K562 (cell line): ENCODE data around the gene MS4A5. TPM values are rescaled to one million over a fixed set of nuclear protein-coding genes. Genes with fewer than 3 reads are reported as not detected.

Experiments used
- ATAC-seq: fragments of 200-7000 bp; cut with Tn5 transposase; 3 replicates; pipeline ENCODE4 v1.9.1; 2020; ENCODE audit warnings: moderate library complexity
- BruUV-seq: library from RNA; stranded (reverse); fragments of 400-500 nt; replicated peaks from 2 replicates; lab custom pipeline; 2021; lab: Mats Ljungman, UMichigan
- CTCF ChIA-PET: fragments of 300-600 bp; formaldehyde crosslinking; extraction: SDS; loops from one replicate; lab custom pipeline; 2021; ENCODE audit warnings: low intra/inter-chr PET ratio; lab: Yijun Ruan, JAX
- POLR2A ChIA-PET: fragments of 300-600, 350-650 bp; sonication (Branson Sonifier 250); formaldehyde crosslinking; extraction: SDS; loops from one replicate; lab custom pipeline; 2021; ENCODE audit warnings: antibody characterized with exemption, inconsistent platforms; lab: Yijun Ruan, JAX
- DNase-seq, 4 experiments: peaks; one replicate each; pipeline versions ENCODE4 v3.0.0 to v3.0.0-alpha.2; 2011 to 2018; ENCODE audit warnings: low spot score in 3 of 4, mixed read lengths in 3 of 4; ENCODE audit errors: extremely low read depth in 1 of 4
- FAIRE-seq: peaks from 2 replicates; lab custom pipeline; 2011; peaks lifted over from hg19 to GRCh38; lab: Jason Lieb, UNC
- H2AFZ ChIP-seq: 2 replicates; pipeline ENCODE4 v1.6.0; 2011; ENCODE audit warnings: low read depth, low read length, control low read depth, inconsistent platforms
- H3K27ac ChIP-seq: fragments of 200-600 bp; 3 replicates; pipeline ENCODE4 v1.8.0; 2011; ENCODE audit warnings: low read depth, mild to moderate bottlenecking, control low read depth, inconsistent platforms, low read length, moderate library complexity, mixed read lengths; ENCODE audit errors: extremely low read depth
- H3K27me3 ChIP-seq, 2 experiments: fragments of 300-600 bp in 1 of 2; 2 replicates in 1 of 2; 3 replicates in 1 of 2; pipeline versions ENCODE4 v1.6.0 to v1.8.0; 2011; ENCODE audit warnings: inconsistent platforms in 2 of 2, low read length in 2 of 2, mild to moderate bottlenecking in 1 of 2, mixed read lengths in 1 of 2, moderate library complexity in 1 of 2; ENCODE audit not compliant: control insufficient read depth in 2 of 2, insufficient read depth in 2 of 2
- H3K36me3 ChIP-seq: fragments of 300-600 bp; 3 replicates; pipeline ENCODE4 v1.8.0; 2011; ENCODE audit warnings: mild to moderate bottlenecking, low read length, inconsistent platforms; ENCODE audit not compliant: control insufficient read depth, insufficient read depth
- H3K4me1 ChIP-seq, 2 experiments: fragments of 200-600 bp in 1 of 2; replicated peaks in 1 of 2; 2 replicates in 1 of 2; 3 replicates in 1 of 2; pipeline versions ENCODE4 v1.5.1 to v1.8.0; 2011; ENCODE audit warnings: inconsistent platforms in 2 of 2, low read length in 2 of 2, mild to moderate bottlenecking in 1 of 2, mixed read lengths in 1 of 2, moderate library complexity in 1 of 2; ENCODE audit not compliant: control insufficient read depth in 2 of 2, insufficient read depth in 2 of 2
- H3K4me2 ChIP-seq: 2 replicates; pipeline ENCODE4 v1.6.1; 2011; ENCODE audit warnings: low read length, control low read depth, inconsistent platforms, mixed read lengths; ENCODE audit not compliant: insufficient read depth
- H3K4me3 ChIP-seq: fragments of 200-600 bp; sonication (generic), shearing (Covaris generic); 2 replicates; pipeline ENCODE4 v1.5.1; 2016; ENCODE audit warnings: control low read depth, inconsistent platforms
- H3K79me2 ChIP-seq: fragments of 200-600 bp; 3 replicates; pipeline ENCODE4 v1.8.0; 2011; ENCODE audit warnings: low read length, inconsistent platforms; ENCODE audit not compliant: control insufficient read depth, insufficient read depth
- H3K9ac ChIP-seq, 2 experiments: 2 replicates each; pipeline versions ENCODE4 v1.6.0 to v1.6.1; 2011; ENCODE audit warnings: low read depth in 2 of 2, low read length in 2 of 2, control low read depth in 1 of 2, inconsistent platforms in 1 of 2, mild to moderate bottlenecking in 1 of 2, mixed read lengths in 1 of 2; ENCODE audit not compliant: insufficient read depth in 1 of 2
- H3K9me1 ChIP-seq: one replicate; pipeline ENCODE4 v1.6.0; 2011; ENCODE audit warnings: inconsistent platforms, mild to moderate bottlenecking, low read length, moderate library complexity; ENCODE audit not compliant: control insufficient read depth, insufficient read depth
- H3K9me3 ChIP-seq: replicated peaks from 2 replicates; pipeline ENCODE4 v1.5.1; 2011; ENCODE audit warnings: low read depth, low read length, inconsistent platforms; ENCODE audit not compliant: control insufficient read depth, insufficient read depth
- H4K20me1 ChIP-seq: replicated peaks from 2 replicates; pipeline ENCODE4 v1.6.1; 2011; ENCODE audit warnings: low read length, inconsistent platforms, mixed read lengths; ENCODE audit not compliant: control insufficient read depth, insufficient read depth
- E2F3 ChIP-seq: fragments of 250-450 bp; sonication (Bioruptor Pico); IDR thresholded peaks from 2 replicates; pipeline ENCODE4 v1.4.0; 2020; ENCODE audit warnings: mild to moderate bottlenecking
- HDAC1 ChIP-seq, 2 experiments: fragments of 450-650 bp; IDR thresholded peaks; 2 replicates each; pipeline ENCODE4 v1.6.1; 2016 to 2017; ENCODE audit warnings: inconsistent platforms in 1 of 2, mild to moderate bottlenecking in 1 of 2, moderate library complexity in 1 of 2
- HDGF ChIP-seq: fragments of 450-650 bp; IDR thresholded peaks from 2 replicates; pipeline ENCODE4 v1.6.1; 2016
- MBD2 ChIP-seq: sonication (generic); IDR thresholded peaks from 2 replicates; pipeline ENCODE4 v1.6.1; 2016; ENCODE audit warnings: low read depth, borderline replicate concordance
- NRF1 ChIP-seq, 2 experiments: fragments of 450-650 bp; IDR thresholded peaks in 1 of 2; conservative IDR thresholded peaks in 1 of 2; 2 replicates each; pipeline ENCODE4 v1.6.1; 2014; ENCODE audit warnings: mild to moderate bottlenecking in 2 of 2
- RCOR1 ChIP-seq, 2 experiments: IDR thresholded peaks; 2 replicates each; pipeline ENCODE4 v1.6.1; 2012; ENCODE audit warnings: low read depth in 2 of 2, low read length in 2 of 2, borderline replicate concordance in 1 of 2, improper control_type of control experiment in 1 of 2
- SAFB ChIP-seq: fragments of 200-400 bp; formaldehyde crosslinking; IDR thresholded peaks from 2 replicates; pipeline ENCODE4 v1.6.1; 2017; ENCODE audit warnings: low read depth, low read length, borderline replicate concordance
- TSC22D4 ChIP-seq: fragments of 450-650 bp; IDR thresholded peaks from 2 replicates; pipeline ENCODE4 v1.6.1; 2016; ENCODE audit warnings: missing genetic modification characterization, missing biosample characterization, control low read depth
- ZFP36 ChIP-seq: fragments of 150-350 bp; IDR thresholded peaks from 2 replicates; pipeline ENCODE4 v1.6.1; 2018; ENCODE audit warnings: low read length, low read depth; ENCODE audit not compliant: partially characterized antibody
- WGBS: fragments of 100-300 bp; shearing (Covaris generic); methylation state at CpG from one replicate; pipeline ENCODE4 v1.1.6; 2016; ENCODE audit warnings: low coverage, mixed read lengths; ENCODE audit not compliant: insufficient coverage; ENCODE audit errors: missing lambda C conversion rate; 5-methylcytosine and 5-hydroxymethylcytosine counted together
- in situ Hi-C: fragments of 300-500 bp; cut with MboI; formaldehyde crosslinking; loops from 4 replicates; pipeline ENCODE4 v1.15.0; 2018; ENCODE audit warnings: inconsistent platforms, mixed read lengths
- intact Hi-C: fragments of 100-400 bp; cut with micrococcal nuclease; formaldehyde crosslinking; loops from 2 replicates; pipeline ENCODE4 v1.14.2; 2022
- polyA plus RNA-seq, 8 experiments: library from polyadenylated mRNA; depleted of rRNA in 4 of 8; stranded (reverse) in 5 of 8; unstranded in 3 of 8; fragments of >200 nt; fragmentation: Nextera tagmentation in 2 of 8; fragmentation: Illumina TruSeq in 1 of 8; extraction: Ambion mirVana in 2 of 8; extraction: Trizol in 1 of 8; gene quantifications; 2 replicates each; pipeline versions ENCODE4 v1.2.1 to v1.2.3, GENCODE V29; 2011 to 2014; ENCODE audit warnings: inconsistent platforms in 1 of 8, missing spikeins in 1 of 8
- total RNA-seq, 7 experiments: library from RNA; depleted of rRNA in 6 of 7; stranded (reverse); fragments of >200 nt in 6 of 7; fragmentation: Illumina TruSeq in 2 of 7; extraction: Trizol in 2 of 7; gene quantifications; 2 replicates each; pipeline versions ENCODE4 v1.2.1 to v1.2.3, GENCODE V29; 2011 to 2021; ENCODE audit warnings: low replicate concordance in 1 of 7
- TF ChIP-seq, protein P1 (sequence below): conservative IDR thresholded peaks from 2 replicates; pipeline ENCODE4 v1.6.1; 2011; ENCODE audit warnings: low read depth, mild to moderate bottlenecking, low read length; ENCODE audit not compliant: control insufficient read depth
- TF ChIP-seq, protein P2 (sequence below), 2 experiments: fragments of 450-650 bp in 1 of 2; sonication (generic) in 1 of 2; formaldehyde crosslinking in 1 of 2; IDR thresholded peaks in 1 of 2; conservative IDR thresholded peaks in 1 of 2; 2 replicates each; pipeline versions ENCODE4 v1.6.1 to v1.8.1; 2016 to 2023; ENCODE audit warnings: mild to moderate bottlenecking in 2 of 2, moderate library complexity in 2 of 2, inconsistent platforms in 1 of 2, missing genetic modification reagents in 1 of 2
- TF ChIP-seq, protein P3 (sequence below): fragments of 250-450 bp; sonication (Bioruptor Pico); IDR thresholded peaks from 2 replicates; pipeline ENCODE4 v1.5.1; 2021; ENCODE audit warnings: mild to moderate bottlenecking

MS4A5 gene
- total and polyA plus RNA-seq, 9 of the 15 experiments (the other 6 are each of a cell fraction or from before 2014, with no cell fraction given) = not detected

DNA sequence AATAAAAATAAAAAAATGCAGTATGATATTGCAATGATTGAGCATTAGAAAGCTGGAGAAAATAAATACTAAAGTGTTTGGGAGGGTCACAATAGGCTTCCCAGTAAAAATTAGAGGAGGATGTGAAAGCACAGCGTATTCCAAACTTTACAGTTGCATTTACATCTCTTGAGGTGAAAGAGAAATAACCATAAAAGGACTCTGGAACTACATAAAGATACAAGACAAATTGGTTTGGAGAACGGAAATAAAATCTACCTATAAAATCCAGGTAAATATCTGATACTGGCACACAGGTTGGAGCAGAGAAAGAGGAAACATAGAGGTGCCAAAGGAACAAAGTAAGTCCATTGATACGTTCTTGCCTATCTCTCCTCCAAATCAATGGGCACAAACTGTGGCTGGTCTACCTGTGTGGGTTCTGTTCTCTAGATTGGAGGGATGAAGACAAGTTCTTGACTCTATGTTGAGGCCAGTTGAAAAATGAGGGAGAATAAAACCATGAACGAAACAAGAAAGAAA, 63.2 kb downstream of the MS4A5 start, which contains the start of gene MS4A12:
Gene MS4A12 (plus strand): TSS at position 291 of the 522 bp plus-strand sequence. CDS start 4,541 bp downstream, outside the sequence.
- POLR2A ChIA-PET = no interaction called here
- 2% methylated on average over 4 of the region's 4 CpGs for WGBS
- no peaks in the 10 kb centered on the region for H3K4me1 ChIP-seq
- TF ChIP-seq, protein P1, sequence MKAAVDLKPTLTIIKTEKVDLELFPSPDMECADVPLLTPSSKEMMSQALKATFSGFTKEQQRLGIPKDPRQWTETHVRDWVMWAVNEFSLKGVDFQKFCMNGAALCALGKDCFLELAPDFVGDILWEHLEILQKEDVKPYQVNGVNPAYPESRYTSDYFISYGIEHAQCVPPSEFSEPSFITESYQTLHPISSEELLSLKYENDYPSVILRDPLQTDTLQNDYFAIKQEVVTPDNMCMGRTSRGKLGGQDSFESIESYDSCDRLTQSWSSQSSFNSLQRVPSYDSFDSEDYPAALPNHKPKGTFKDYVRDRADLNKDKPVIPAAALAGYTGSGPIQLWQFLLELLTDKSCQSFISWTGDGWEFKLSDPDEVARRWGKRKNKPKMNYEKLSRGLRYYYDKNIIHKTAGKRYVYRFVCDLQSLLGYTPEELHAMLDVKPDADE = no peak
- TF ChIP-seq HDGF (no peak), SAFB (no peak), HDAC1 (IDR thresholded peaks at IDR 0.05) (no peak), MBD2 (no peak), RCOR1 (IDR thresholded peaks at IDR 0.05; ENCODE audit: borderline replicate concordance in 1 of 2, low read depth in 2 of 2, low read length in 2 of 2) (no peak), NRF1 (conservative IDR thresholded peaks at IDR 0.05 in 1 of 2, IDR thresholded peaks at IDR 0.05 in 1 of 2) (no peak), E2F3 (CRISPR knock-in tag) (no peak), TSC22D4 (tag) (no peak), ZFP36 (no peak)
- TF ChIP-seq, protein P2, sequence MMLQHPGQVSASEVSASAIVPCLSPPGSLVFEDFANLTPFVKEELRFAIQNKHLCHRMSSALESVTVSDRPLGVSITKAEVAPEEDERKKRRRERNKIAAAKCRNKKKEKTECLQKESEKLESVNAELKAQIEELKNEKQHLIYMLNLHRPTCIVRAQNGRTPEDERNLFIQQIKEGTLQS (IDR thresholded peaks at IDR 0.05) = no peak
- TF ChIP-seq, protein P2 (CRISPR knock-in tag; conservative IDR thresholded peaks at IDR 0.05) = no peak
- TF ChIP-seq, protein P3, sequence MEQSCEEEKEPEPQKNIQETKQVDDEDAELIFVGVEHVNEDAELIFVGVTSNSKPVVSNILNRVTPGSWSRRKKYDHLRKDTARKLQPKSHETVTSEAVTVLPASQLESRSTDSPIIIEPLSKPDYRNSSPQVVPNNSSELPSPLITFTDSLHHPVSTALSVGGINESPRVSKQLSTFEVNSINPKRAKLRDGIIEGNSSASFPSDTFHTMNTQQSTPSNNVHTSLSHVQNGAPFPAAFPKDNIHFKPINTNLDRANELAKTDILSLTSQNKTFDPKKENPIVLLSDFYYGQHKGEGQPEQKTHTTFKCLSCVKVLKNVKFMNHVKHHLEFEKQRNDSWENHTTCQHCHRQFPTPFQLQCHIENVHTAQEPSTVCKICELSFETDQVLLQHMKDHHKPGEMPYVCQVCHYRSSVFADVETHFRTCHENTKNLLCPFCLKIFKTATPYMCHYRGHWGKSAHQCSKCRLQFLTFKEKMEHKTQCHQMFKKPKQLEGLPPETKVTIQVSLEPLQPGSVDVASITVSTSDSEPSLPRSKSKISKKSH (CRISPR knock-in tag) = no peak
- TF ChIP-seq, all 486 proteins: peak for 0
- no peaks in the 10 kb centered on the region for H4K20me1 ChIP-seq
- no peak within 1 kb of the TSS for H2AFZ ChIP-seq
- H3K79me2 ChIP-seq = no peaks in the 10 kb centered on the region
- in situ Hi-C loops (no loop called here), intact Hi-C loops (no loop called here)
- H3K27me3 ChIP-seq = peaks cover 0 to 5% of the 10 kb centered on the region in 2 experiments; a peak in 1 of 5 replicates
- no peaks in the 10 kb centered on the region for H3K9me1 ChIP-seq
- DNase-seq (no peak), ATAC-seq (no peak), FAIRE-seq (no peak)
- H3K9ac ChIP-seq = no peak within 1 kb of the TSS
- H3K4me2 ChIP-seq = no peak within 1 kb of the TSS
- no peaks in the 10 kb centered on the region for H3K36me3 ChIP-seq
- no TSS peak for BruUV-seq
- H3K4me3 ChIP-seq = no peak within 1 kb of the TSS
- CTCF ChIA-PET = no interaction called here
- no peaks in the 10 kb centered on the region for H3K9me3 ChIP-seq
- H3K27ac ChIP-seq = no peak within 1 kb of the TSS
